Stimulated activated CD4-positive, alpha-beta T cell treated with anti-CD3 and anti-CD28 coated beads, Interleukin-12 subunit alpha, Interleukin-12 subunit beta, amount 100 ng/mL, for 24 hours (primary cell): ENCODE measurements around the gene BDKRB2.
"Not testable (repeated sequence)": the region's sequence is repeated elsewhere in the genome, so short reads cannot be mapped to it uniquely, and the experiment has no call there.

Source experiments
- DNase-seq, 2 experiments: peaks; one replicate each; pipeline ENCODE4 v3.0.0-alpha.2; 2020; ENCODE audit warnings: low read depth in 2 of 2

BDKRB2 gene

GRCh38 chr14:96224480-96225096 lies 19.9 kb downstream of the BDKRB2 start:
- no peak for DNase-seq

GRCh38 chr14:96225213-96225612 lies 20.6 kb downstream of the BDKRB2 start:
- DNase-seq = no peak

- no peak for DNase-seq
Measured at GRCh38 chr14:96225745-96226151, 21.1 kb downstream of the BDKRB2 start.

- DNase-seq = no peak
Measured at GRCh38 chr14:96227428-96227827, 22.8 kb downstream of the BDKRB2 start.

- DNase-seq = no peak
Measured at GRCh38 chr14:96229315-96229714, 24.7 kb downstream of the BDKRB2 start.

- DNase-seq = no peak
Measured at GRCh38 chr14:96231056-96231455, 26.4 kb downstream of the BDKRB2 start.

GRCh38 chr14:96231526-96232130 lies 27.0 kb downstream of the BDKRB2 start:
- DNase-seq = no peak

- DNase-seq = no peak
Measured at GRCh38 chr14:96232506-96232905, 27.9 kb downstream of the BDKRB2 start.

- no peak for DNase-seq
Measured at GRCh38 chr14:96233661-96234060, 29.0 kb downstream of the BDKRB2 start.

GRCh38 chr14:96235426-96235825 lies 30.8 kb downstream of the BDKRB2 start:
- no peak for DNase-seq

GRCh38 chr14:96237641-96238040 lies 33.0 kb downstream of the BDKRB2 start:
- DNase-seq = no peak

- DNase-seq = no peak
Measured at GRCh38 chr14:96238676-96239265, 34.1 kb downstream of the BDKRB2 start.

- DNase-seq = no peak
Measured at GRCh38 chr14:96239711-96240141, 35.1 kb downstream of the BDKRB2 start.

- no peak for DNase-seq
Measured at GRCh38 chr14:96240641-96241040, 36.0 kb downstream of the BDKRB2 start.

- DNase-seq = no peak
Measured at GRCh38 chr14:96242126-96242525, 37.5 kb downstream of the BDKRB2 start.

GRCh38 chr14:96243785-96244184 lies 39.1 kb downstream of the BDKRB2 start:
- DNase-seq = no peak

- DNase-seq = not testable (repeated sequence)
Measured at GRCh38 chr14:96245074-96245473, 40.4 kb downstream of the BDKRB2 start.

- no peak for DNase-seq
Measured at GRCh38 chr14:96245710-96246538, 41.3 kb downstream of the BDKRB2 start.

- DNase-seq = no peak
Measured at GRCh38 chr14:96246539-96246847, 41.9 kb downstream of the BDKRB2 start.

GRCh38 chr14:96247031-96247430 lies 42.4 kb downstream of the BDKRB2 start:
- no peak for DNase-seq

- DNase-seq = no peak
Measured at GRCh38 chr14:96249029-96249428, 44.4 kb downstream of the BDKRB2 start.

GRCh38 chr14:96250485-96250884 lies 45.8 kb downstream of the BDKRB2 start:
- no peak for DNase-seq
